Astrocyte (in vitro differentiated cells and primary cell): ENCODE measurements around the gene EPAS1. TPM values are rescaled to one million over a fixed set of nuclear protein-coding genes. Genes with fewer than 3 reads are reported as not detected.

Experiments
- DNase-seq: peaks from one replicate; pipeline ENCODE4 v3.0.0-alpha.2; 2010; ENCODE audit warnings: low read depth
- FAIRE-seq: peaks from 2 replicates; lab custom pipeline; 2011; peaks lifted over from hg19 to GRCh38; lab: Jason Lieb, UNC
- H2AFZ ChIP-seq: 2 replicates; pipeline ENCODE4 v1.6.0; 2012; ENCODE audit warnings: low read depth, low read length, inconsistent platforms
- H3K27ac ChIP-seq: 2 replicates; pipeline ENCODE4 v1.5.1; 2011; ENCODE audit warnings: low read depth, low read length, inconsistent platforms
- H3K27me3 ChIP-seq: 2 replicates; pipeline ENCODE4 v1.6.0; 2011; ENCODE audit warnings: low read length, inconsistent platforms; ENCODE audit not compliant: insufficient read depth
- H3K36me3 ChIP-seq: 2 replicates; pipeline ENCODE4 v1.5.1; 2011; ENCODE audit warnings: low read length, inconsistent platforms; ENCODE audit not compliant: insufficient read depth
- H3K4me1 ChIP-seq: 2 replicates; pipeline ENCODE4 v1.5.1; 2011; ENCODE audit warnings: low read length, inconsistent platforms; ENCODE audit not compliant: insufficient read depth
- H3K4me2 ChIP-seq: 2 replicates; pipeline ENCODE4 v1.6.0; 2012; ENCODE audit warnings: low read length, inconsistent platforms
- H3K4me3 ChIP-seq: 2 replicates; pipeline ENCODE4 v1.5.1; 2011; ENCODE audit warnings: low read depth, mild to moderate bottlenecking, low read length, inconsistent platforms; ENCODE audit not compliant: insufficient read depth
- H3K79me2 ChIP-seq: 2 replicates; pipeline ENCODE4 v1.6.0; 2012; ENCODE audit warnings: mild to moderate bottlenecking, low read length, inconsistent platforms; ENCODE audit not compliant: insufficient read depth
- H3K9ac ChIP-seq: 2 replicates; pipeline ENCODE4 v1.6.0; 2012; ENCODE audit warnings: mild to moderate bottlenecking, low read length, inconsistent platforms
- H3K9me3 ChIP-seq: 2 replicates; pipeline ENCODE4 v1.5.1; 2012; ENCODE audit warnings: low read depth, mild to moderate bottlenecking, low read length, inconsistent platforms; ENCODE audit not compliant: insufficient read depth
- H4K20me1 ChIP-seq: 2 replicates; pipeline ENCODE4 v1.6.0; 2012; ENCODE audit warnings: low read length, inconsistent platforms; ENCODE audit not compliant: insufficient read depth
- H3K27ac Mint-ChIP-seq: one replicate; pipeline ENCODE4 v1.8.0; 2021; ENCODE audit warnings: mild to moderate bottlenecking, mixed read lengths; ENCODE audit not compliant: unreplicated experiment
- H3K27me3 Mint-ChIP-seq: one replicate; pipeline ENCODE4 v1.8.0; 2021; ENCODE audit warnings: low read depth, mixed read lengths; ENCODE audit not compliant: unreplicated experiment
- H3K36me3 Mint-ChIP-seq: one replicate; pipeline ENCODE4 v1.8.0; 2021; ENCODE audit warnings: low read depth, mixed read lengths; ENCODE audit not compliant: unreplicated experiment
- H3K4me1 Mint-ChIP-seq: one replicate; pipeline ENCODE4 v1.8.0; 2021; ENCODE audit warnings: low read depth, mixed read lengths; ENCODE audit not compliant: unreplicated experiment
- H3K4me3 Mint-ChIP-seq: one replicate; pipeline ENCODE4 v1.8.0; 2021; ENCODE audit warnings: mild to moderate bottlenecking, moderate library complexity, mixed read lengths; ENCODE audit not compliant: unreplicated experiment
- H3K9me3 Mint-ChIP-seq: one replicate; pipeline ENCODE4 v1.8.0; 2021; ENCODE audit warnings: mild to moderate bottlenecking, mixed read lengths; ENCODE audit not compliant: unreplicated experiment
- EZH2 ChIP-seq: IDR thresholded peaks from 2 replicates; pipeline ENCODE4 v1.6.1; 2012; ENCODE audit warnings: mild to moderate bottlenecking, low read length, inconsistent platforms; ENCODE audit not compliant: insufficient read depth
- total RNA-seq: library from RNA; stranded (reverse); gene quantifications from 2 replicates; pipeline ENCODE4 v1.2.1, GENCODE V29; 2021
- TF ChIP-seq, protein P1 (sequence below): IDR thresholded peaks from 2 replicates; pipeline ENCODE4 v1.5.1; 2011; ENCODE audit warnings: low read depth, mild to moderate bottlenecking, inconsistent platforms, low read length, moderate library complexity; ENCODE audit not compliant: insufficient read depth

EPAS1 gene
- total RNA-seq, 1 donor from 2014 or later: 42.8 TPM

GRCh38 chr2:46326231-46326980 lies 29.2 kb downstream of the EPAS1 start:
- H3K4me1 Mint-ChIP-seq: peaks cover 29% of the 10 kb centered on the region
- FAIRE-seq: no peak

DNA sequence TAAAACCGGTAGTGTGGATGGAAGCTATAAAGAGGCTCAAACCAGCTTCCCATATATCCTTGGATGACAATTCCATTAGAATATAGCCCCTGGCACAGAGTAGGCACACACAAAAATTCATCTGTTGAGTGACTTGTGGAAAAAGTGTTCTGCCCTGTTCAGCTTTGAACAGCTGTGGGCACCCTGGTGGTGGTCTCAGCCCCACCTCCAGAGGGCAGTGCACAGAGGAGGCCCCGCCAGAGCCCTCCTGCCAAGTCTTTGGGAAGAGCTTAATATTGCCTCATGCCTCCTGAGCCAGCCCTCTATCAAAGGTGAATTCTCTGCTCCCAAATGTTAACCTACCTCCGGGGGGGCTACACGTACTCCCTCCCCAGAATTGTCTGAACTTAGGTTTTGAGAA lies 30.4 kb downstream of the EPAS1 start:
- TF ChIP-seq, protein P1, sequence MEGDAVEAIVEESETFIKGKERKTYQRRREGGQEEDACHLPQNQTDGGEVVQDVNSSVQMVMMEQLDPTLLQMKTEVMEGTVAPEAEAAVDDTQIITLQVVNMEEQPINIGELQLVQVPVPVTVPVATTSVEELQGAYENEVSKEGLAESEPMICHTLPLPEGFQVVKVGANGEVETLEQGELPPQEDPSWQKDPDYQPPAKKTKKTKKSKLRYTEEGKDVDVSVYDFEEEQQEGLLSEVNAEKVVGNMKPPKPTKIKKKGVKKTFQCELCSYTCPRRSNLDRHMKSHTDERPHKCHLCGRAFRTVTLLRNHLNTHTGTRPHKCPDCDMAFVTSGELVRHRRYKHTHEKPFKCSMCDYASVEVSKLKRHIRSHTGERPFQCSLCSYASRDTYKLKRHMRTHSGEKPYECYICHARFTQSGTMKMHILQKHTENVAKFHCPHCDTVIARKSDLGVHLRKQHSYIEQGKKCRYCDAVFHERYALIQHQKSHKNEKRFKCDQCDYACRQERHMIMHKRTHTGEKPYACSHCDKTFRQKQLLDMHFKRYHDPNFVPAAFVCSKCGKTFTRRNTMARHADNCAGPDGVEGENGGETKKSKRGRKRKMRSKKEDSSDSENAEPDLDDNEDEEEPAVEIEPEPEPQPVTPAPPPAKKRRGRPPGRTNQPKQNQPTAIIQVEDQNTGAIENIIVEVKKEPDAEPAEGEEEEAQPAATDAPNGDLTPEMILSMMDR: no peak
- TF ChIP-seq EZH2: no peak
- Histone ChIP-seq H3K9ac (no peak overlapping the region), H3K9me3 (no peaks in the 10 kb centered on the region), H4K20me1 (no peaks in the 10 kb centered on the region), H3K36me3 (no peaks in the 10 kb centered on the region), H3K4me3 (no peak overlapping the region), H2AFZ (no peak overlapping the region), H3K27ac (no peak overlapping the region), H3K4me1 (peaks cover 37% of the 10 kb centered on the region), H3K79me2 (no peaks in the 10 kb centered on the region), H3K4me2 (no peak overlapping the region), H3K27me3 (no peaks in the 10 kb centered on the region)
- no peak for FAIRE-seq
- DNase-seq: no peak
- H3K27me3 Mint-ChIP-seq: no peaks in the 10 kb centered on the region
- no peaks in the 10 kb centered on the region for H3K9me3 Mint-ChIP-seq
- peaks cover 41% of the 10 kb centered on the region for H3K4me1 Mint-ChIP-seq
- H3K4me3 Mint-ChIP-seq: no peak overlapping the region
- peaks cover 2% of the 10 kb centered on the region for H3K36me3 Mint-ChIP-seq
- H3K27ac Mint-ChIP-seq: no peak overlapping the region

More at GRCh38 chr2:46326231-46326980, 29.2 kb downstream of the EPAS1 start:
- Histone ChIP-seq H3K9ac (no peak overlapping the region), H3K27me3 (no peaks in the 10 kb centered on the region), H3K36me3 (no peaks in the 10 kb centered on the region), H3K27ac (no peak overlapping the region), H3K4me1 (peaks cover 28% of the 10 kb centered on the region), H3K9me3 (no peaks in the 10 kb centered on the region), H3K79me2 (no peaks in the 10 kb centered on the region), H3K4me2 (no peak overlapping the region), H2AFZ (no peak overlapping the region), H3K4me3 (no peak overlapping the region), H4K20me1 (no peaks in the 10 kb centered on the region)
- TF ChIP-seq EZH2: no peak
- TF ChIP-seq, protein P1: no peak
- H3K27me3 Mint-ChIP-seq: peaks cover 3% of the 10 kb centered on the region
- H3K36me3 Mint-ChIP-seq: peaks cover 2% of the 10 kb centered on the region
- H3K9me3 Mint-ChIP-seq: no peaks in the 10 kb centered on the region
- DNase-seq: no peak
- no peak overlapping the region for H3K4me3 Mint-ChIP-seq
- H3K27ac Mint-ChIP-seq: no peak overlapping the region

DNA sequence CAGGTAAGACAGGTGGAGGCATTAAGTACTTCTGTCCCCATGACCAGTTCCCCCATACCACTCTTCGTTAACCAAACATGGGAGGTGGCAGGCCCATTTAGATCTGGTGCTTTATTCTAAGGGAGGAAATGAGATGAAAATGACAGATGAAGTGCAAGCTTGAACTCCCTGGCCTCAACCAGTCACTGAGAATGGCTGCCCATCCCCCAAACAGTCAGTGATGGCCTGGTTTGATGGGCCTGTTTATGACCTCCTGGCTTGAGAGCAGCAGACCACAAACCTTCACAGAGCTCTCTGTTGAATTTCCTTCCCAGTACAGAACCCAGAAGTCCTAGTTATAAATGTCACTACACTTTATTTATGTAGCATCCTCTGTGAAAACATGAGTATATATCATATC lies 31.1 kb downstream of the EPAS1 start:
- no peak overlapping the region for H3K9ac ChIP-seq
- H3K9me3 ChIP-seq: no peaks in the 10 kb centered on the region
- no peaks in the 10 kb centered on the region for H3K36me3 ChIP-seq
- H3K79me2 ChIP-seq: no peaks in the 10 kb centered on the region
- no peak for DNase-seq
- TF ChIP-seq, protein P1: no peak
- TF ChIP-seq EZH2: no peak
- Mint-ChIP-seq H3K27me3 (no peaks in the 10 kb centered on the region), H3K9me3 (no peaks in the 10 kb centered on the region), H3K4me1 (peaks cover 46% of the 10 kb centered on the region), H3K36me3 (peaks cover 2% of the 10 kb centered on the region), H3K27ac (peak overlapping the region; percentile 71), H3K4me3 (no peak overlapping the region)
- FAIRE-seq: no peak
- H3K27me3 ChIP-seq: no peaks in the 10 kb centered on the region
- peaks cover 37% of the 10 kb centered on the region for H3K4me1 ChIP-seq
- H3K4me2 ChIP-seq: no peak overlapping the region
- no peaks in the 10 kb centered on the region for H4K20me1 ChIP-seq
- H3K4me3 ChIP-seq: no peak overlapping the region
- H2AFZ ChIP-seq: no peak overlapping the region
- H3K27ac ChIP-seq: no peak overlapping the region
